H1 (cell line): ENCODE data around the gene SOX6. TPM values are rescaled to one million over a fixed set of nuclear protein-coding genes. Genes with fewer than 3 reads are reported as not detected.

Source experiments
- CTCF ChIA-PET: fragments of 300-600 bp; sonication (Branson Sonifier 250); formaldehyde crosslinking; loops from one replicate; lab custom pipeline; 2021; ENCODE audit not compliant: partially characterized antibody; lab: Charles Lee
- POLR2A ChIA-PET: fragments of 300-600 bp; sonication (Branson Sonifier 250); formaldehyde crosslinking; loops from one replicate; lab custom pipeline; 2021; ENCODE audit warnings: inconsistent platforms; ENCODE audit not compliant: partially characterized antibody; lab: Charles Lee
- DNase-seq, 2 experiments: peaks; one replicate each; pipeline versions ENCODE4 v3.0.0 to v3.0.0-alpha.2; 2010 to 2022; ENCODE audit warnings: low spot score in 2 of 2, low read depth in 1 of 2, mixed read lengths in 1 of 2
- FAIRE-seq: peaks from 2 replicates; lab custom pipeline; 2011; peaks lifted over from hg19 to GRCh38; lab: Jason Lieb, UNC
- H2AFZ ChIP-seq: 2 replicates; pipeline ENCODE4 v1.8.1; 2012; ENCODE audit warnings: low read length, inconsistent platforms
- H2AK5ac ChIP-seq: 2 replicates; pipeline ENCODE4 v1.6.1; 2013; ENCODE audit warnings: low read depth, low read length
- H2BK120ac ChIP-seq: replicated peaks from 2 replicates; pipeline ENCODE3; 2013; ENCODE audit warnings: low read depth, low read length, inconsistent platforms
- H2BK12ac ChIP-seq: 2 replicates; pipeline ENCODE4 v1.6.1; 2013; ENCODE audit warnings: low read depth, low read length
- H2BK15ac ChIP-seq: 2 replicates; pipeline ENCODE4 v1.6.1; 2013; ENCODE audit warnings: low read length
- H2BK20ac ChIP-seq: 2 replicates; pipeline ENCODE4 v1.6.1; 2013; ENCODE audit warnings: low read length
- H2BK5ac ChIP-seq: 2 replicates; pipeline ENCODE4 v1.6.1; 2013; ENCODE audit warnings: low read depth, low read length
- H3K14ac ChIP-seq: 2 replicates; pipeline ENCODE4 v1.6.1; 2013; ENCODE audit warnings: inconsistent platforms; ENCODE audit not compliant: insufficient read length
- H3K18ac ChIP-seq: 2 replicates; pipeline ENCODE4 v1.6.1; 2013; ENCODE audit warnings: low read length; ENCODE audit errors: extremely low read depth
- H3K23ac ChIP-seq: 2 replicates; pipeline ENCODE4 v1.6.1; 2013; ENCODE audit warnings: inconsistent platforms; ENCODE audit not compliant: insufficient read length
- H3K23me2 ChIP-seq: 2 replicates; pipeline ENCODE4 v1.6.1; 2013; ENCODE audit warnings: low read depth, low read length
- H3K27ac ChIP-seq: 2 replicates; pipeline ENCODE4 v1.6.1; 2011; ENCODE audit warnings: low read depth, low read length, inconsistent platforms
- H3K27me3 ChIP-seq, 4 experiments: replicated peaks in 1 of 4; 1 replicate in 1 of 4; 2 replicates in 3 of 4; pipeline versions ENCODE4 v1.6.1 to v1.8.1; 2011 to 2013; ENCODE audit warnings: low read length in 3 of 4, mild to moderate bottlenecking in 3 of 4, inconsistent platforms in 2 of 4, mixed read lengths in 2 of 4, moderate library complexity in 1 of 4; ENCODE audit not compliant: control insufficient read depth in 3 of 4, insufficient read depth in 3 of 4; ENCODE audit errors: extremely low read depth in 1 of 4
- H3K36me3 ChIP-seq, 4 experiments: 2 replicates each; pipeline versions ENCODE4 v1.6.1 to v1.8.1; 2011 to 2013; ENCODE audit warnings: mild to moderate bottlenecking in 4 of 4, low read length in 3 of 4, moderate library complexity in 2 of 4, control low read depth in 1 of 4, inconsistent platforms in 1 of 4; ENCODE audit not compliant: insufficient read depth in 4 of 4, control insufficient read depth in 2 of 4
- H3K4ac ChIP-seq: replicated peaks from 2 replicates; pipeline ENCODE3; 2013; ENCODE audit warnings: low read length, low read depth, mixed read lengths, inconsistent platforms; ENCODE audit not compliant: insufficient read length
- H3K4me1 ChIP-seq, 4 experiments: replicated peaks in 1 of 4; 1 replicate in 1 of 4; 2 replicates in 3 of 4; pipeline versions ENCODE4 v1.6.1 to v1.8.1; 2011 to 2013; ENCODE audit warnings: low read length in 3 of 4, inconsistent platforms in 2 of 4, mixed read lengths in 1 of 4; ENCODE audit not compliant: insufficient read depth in 4 of 4, control insufficient read depth in 3 of 4
- H3K4me2 ChIP-seq, 2 experiments: 2 replicates each; pipeline versions ENCODE4 v1.6.1 to v1.8.1; 2011 to 2013; ENCODE audit warnings: low read depth in 2 of 2, low read length in 2 of 2, control low read depth in 1 of 2, inconsistent platforms in 1 of 2, mild to moderate bottlenecking in 1 of 2; ENCODE audit not compliant: insufficient read depth in 1 of 2
- H3K4me3 ChIP-seq, 4 experiments: fragments of 200-600, 300-600 bp in 1 of 4; sonication (generic), shearing (Covaris generic), sonication (Bioruptor Twin) in 1 of 4; 2 replicates each; pipeline versions ENCODE4 v1.5.1 to v1.8.1; 2011 to 2016; ENCODE audit warnings: low read length in 4 of 4, low read depth in 3 of 4, control low read depth in 2 of 4, inconsistent platforms in 2 of 4, mild to moderate bottlenecking in 2 of 4, mixed read lengths in 1 of 4, moderate library complexity in 1 of 4; ENCODE audit not compliant: insufficient read depth in 2 of 4; ENCODE audit errors: extremely low read depth in 1 of 4
- H3K56ac ChIP-seq: replicated peaks from 2 replicates; pipeline ENCODE3; 2013; ENCODE audit warnings: low read depth, mild to moderate bottlenecking, mixed read lengths, low read length, inconsistent platforms; ENCODE audit not compliant: insufficient read length
- H3K79me1 ChIP-seq: 2 replicates; pipeline ENCODE4 v1.6.1; 2013; ENCODE audit warnings: low read depth, low read length, control low read depth
- H3K79me2 ChIP-seq, 2 experiments: 2 replicates each; pipeline versions ENCODE4 v1.6.1 to v1.8.1; 2012 to 2013; ENCODE audit warnings: low read length in 2 of 2, mild to moderate bottlenecking in 2 of 2, inconsistent platforms in 1 of 2; ENCODE audit not compliant: insufficient read depth in 2 of 2, control insufficient read depth in 1 of 2
- H3K9ac ChIP-seq, 4 experiments: replicated peaks in 1 of 4; 1 replicate in 1 of 4; 2 replicates in 3 of 4; pipeline versions ENCODE4 v1.6.1 to v1.8.1; 2011 to 2013; ENCODE audit warnings: low read depth in 3 of 4, low read length in 3 of 4, control low read depth in 2 of 4, mild to moderate bottlenecking in 2 of 4, moderate library complexity in 2 of 4, inconsistent platforms in 1 of 4; ENCODE audit errors: extremely low read depth in 1 of 4
- H3K9me3 ChIP-seq, 2 experiments: 2 replicates each; pipeline versions ENCODE4 v1.6.1 to v1.8.1; 2012 to 2013; ENCODE audit warnings: mild to moderate bottlenecking in 2 of 2, moderate library complexity in 2 of 2, control low read depth in 1 of 2, inconsistent platforms in 1 of 2, low read depth in 1 of 2, low read length in 1 of 2, mixed read lengths in 1 of 2; ENCODE audit not compliant: insufficient read depth in 2 of 2
- H4K20me1 ChIP-seq, 2 experiments: replicated peaks in 1 of 2; 2 replicates each; pipeline versions ENCODE3 to v1.8.1; 2011 to 2013; ENCODE audit warnings: inconsistent platforms in 2 of 2, low read length in 2 of 2, mild to moderate bottlenecking in 1 of 2; ENCODE audit not compliant: insufficient read depth in 2 of 2, control insufficient read depth in 1 of 2
- H4K5ac ChIP-seq: 2 replicates; pipeline ENCODE4 v1.6.1; 2013; ENCODE audit warnings: low read length, low read depth, mixed read lengths, inconsistent platforms; ENCODE audit not compliant: insufficient read length
- H4K8ac ChIP-seq: 2 replicates; pipeline ENCODE4 v1.8.0; 2013; ENCODE audit warnings: mild to moderate bottlenecking, moderate library complexity, low read length, inconsistent platforms; ENCODE audit not compliant: insufficient read depth; ENCODE audit errors: extremely low read depth
- H4K91ac ChIP-seq: replicated peaks from 2 replicates; pipeline ENCODE3; 2013; ENCODE audit warnings: low read length, mixed read lengths, inconsistent platforms; ENCODE audit not compliant: insufficient read length
- CBX8 ChIP-seq: fragments of 300-800, 300-1000 bp; sonication (generic); IDR thresholded peaks from 2 replicates; pipeline ENCODE4 v1.7.1; 2016; ENCODE audit warnings: low read depth, low read length, borderline replicate concordance
- HDAC6 ChIP-seq: IDR thresholded peaks from one replicate; pipeline ENCODE4 v1.7.1; 2012; ENCODE audit warnings: low read depth, mild to moderate bottlenecking, inconsistent platforms, low read length, moderate library complexity
- KDM1A ChIP-seq: fragments of 200-600, 300-600 bp; sonication (generic); IDR thresholded peaks from 2 replicates; pipeline ENCODE4 v1.7.1; 2016; ENCODE audit warnings: mild to moderate bottlenecking, low read length, borderline replicate concordance
- WGBS, 2 experiments: shearing (Covaris generic) in 1 of 2; methylation state at CpG; one replicate each; pipeline versions ENCODE4 v1.1.6 to v1.1.7; 2013 to 2015; ENCODE audit warnings: low lambda C conversion rate in 2 of 2, mixed read lengths in 2 of 2, inconsistent platforms in 1 of 2, low coverage in 1 of 2, missing lambda C conversion rate in 1 of 2; ENCODE audit not compliant: insufficient replicate concordance in 2 of 2, insufficient coverage in 1 of 2, insufficient read length in 1 of 2; ENCODE audit errors: extremely low coverage in 1 of 2, missing lambda C conversion rate in 1 of 2; 5-methylcytosine and 5-hydroxymethylcytosine counted together
- polyA plus RNA-seq, 7 experiments: library from polyadenylated mRNA; depleted of rRNA in 3 of 7; stranded (reverse) in 5 of 7; unstranded in 2 of 7; fragments of >200 nt in 5 of 7; fragments of 200-250 nt in 2 of 7; gene quantifications; 1 replicate in 5 of 7; 2 replicates in 1 of 7; 4 replicates in 1 of 7; pipeline versions ENCODE4 v1.2.1 to v1.2.3, GENCODE V29; 2011 to 2013; ENCODE audit warnings: missing spikeins in 2 of 7, mixed read lengths in 2 of 7
- total RNA-seq: library from RNA; stranded (reverse); fragmentation: NEBNext Ultra II Directional; extraction: Animal tissue kit (Norgen Biotek cat#: 25700); gene quantifications from 2 replicates; pipeline ENCODE4 v1.2.1, GENCODE V29; 2021

SOX6 gene
- total and polyA plus RNA-seq, 2 of the 8 experiments (the other 6 are each of a cell fraction or from before 2014, with no cell fraction given) = 0.09 TPM; not detected in 1

GRCh38 chr11:16194566-16194965, 161.8 kb downstream of the SOX6 start:
- H2AFZ ChIP-seq = no peak overlapping the region
- no peak overlapping the region for H2BK20ac ChIP-seq
- H2BK120ac ChIP-seq = no peak overlapping the region
- 45% methylated on average over 2 of the region's 2 CpGs; no CpG with 5 or more reads in 1 of the 2 experiments for whole genome bisulfite sequencing, 2 experiments
- no peaks in the 10 kb centered on the region for H3K79me2 ChIP-seq
- H3K4me3 ChIP-seq = no peak overlapping the region
- H3K4ac ChIP-seq = no peak overlapping the region
- H3K9me3 ChIP-seq = no peaks in the 10 kb centered on the region
- H3K18ac ChIP-seq = no peak overlapping the region
- H4K5ac ChIP-seq = no peak overlapping the region
- no peak overlapping the region for H2AK5ac ChIP-seq
- no peaks in the 10 kb centered on the region for H4K20me1 ChIP-seq
- H4K91ac ChIP-seq = no peak overlapping the region
- FAIRE-seq = peak; percentile 48
- H3K4me1 ChIP-seq = no peaks in the 10 kb centered on the region; a peak in 1 of 7 replicates
- H3K9ac ChIP-seq = no peak overlapping the region
- DNase-seq = no peak
- no peak overlapping the region for H2BK5ac ChIP-seq
- no peak overlapping the region for H3K14ac ChIP-seq
- no peak overlapping the region for H3K4me2 ChIP-seq
- POLR2A ChIA-PET = no interaction called here
- H4K8ac ChIP-seq = no peak overlapping the region
- H2BK12ac ChIP-seq = no peak overlapping the region
- no peak overlapping the region for H3K56ac ChIP-seq
- H3K27ac ChIP-seq = no peak overlapping the region
- no peaks in the 10 kb centered on the region for H3K79me1 ChIP-seq
- H2BK15ac ChIP-seq = no peak overlapping the region
- no peaks in the 10 kb centered on the region for H3K27me3 ChIP-seq
- no peaks in the 10 kb centered on the region for H3K36me3 ChIP-seq
- H3K23me2 ChIP-seq = no peaks in the 10 kb centered on the region
- CTCF ChIA-PET = interaction anchor here (1.0 kb wide), 1 partner anchor 20 kb away, joined by 4 read pairs; no protein-coding TSS in a partner anchor
- no peak for TF ChIP-seq HDAC6
- no peak for TF ChIP-seq CBX8
- TF ChIP-seq KDM1A = no peak
- no peak overlapping the region for H3K23ac ChIP-seq
